HG02870 (cell line): Measurements from ENCODE around the gene APOBEC4.
A peak's percentile ranks its signal among the peaks of the same experiment; 100 is the strongest.

Experiments
- ATAC-seq: cut with Tn5 transposase; IDR thresholded peaks from one replicate; pipeline ENCODE4 v1.9.1; 2021; ENCODE audit warnings: mild to moderate bottlenecking, moderate library complexity; ENCODE audit not compliant: unreplicated experiment

APOBEC4 gene

GRCh38 chr1:183604815-183605214, 48.3 kb downstream of the APOBEC4 start:
- no peak for ATAC-seq

- peak; percentile 60 for ATAC-seq
These were observed 48.9 kb downstream of the APOBEC4 start for GRCh38 chr1:183604038-183604808.

GRCh38 chr1:183602510-183602909, 50.6 kb downstream of the APOBEC4 start:
- ATAC-seq = no peak

- ATAC-seq = no peak
These were observed 52.5 kb downstream of the APOBEC4 start for GRCh38 chr1:183600634-183601033.

GRCh38 chr1:183600136-183600535, 53.0 kb downstream of the APOBEC4 start:
- ATAC-seq = no peak

GRCh38 chr1:183598386-183598785, 54.7 kb downstream of the APOBEC4 start:
- peak; percentile 39 for ATAC-seq

- no peak for ATAC-seq
These were observed 55.3 kb downstream of the APOBEC4 start for GRCh38 chr1:183597656-183598347.

- no peak for ATAC-seq
These were observed 56.6 kb downstream of the APOBEC4 start for GRCh38 chr1:183596500-183596899.
